NB4 (cell line): ENCODE data around the gene CEP170.
"Not testable (repeated sequence)": the region's sequence is repeated elsewhere in the genome, so short reads cannot be mapped to it uniquely, and the experiment has no call there.

Experiments
- MAX ChIP-seq: IDR thresholded peaks from 2 replicates; pipeline ENCODE4 v1.6.1; 2011; ENCODE audit warnings: low read depth, low read length
- POLR2A ChIP-seq: IDR thresholded peaks from 2 replicates; pipeline ENCODE4 v1.6.1; 2011; ENCODE audit warnings: mild to moderate bottlenecking; ENCODE audit not compliant: insufficient read length; ENCODE audit errors: extremely low read depth
- TF ChIP-seq, protein P1 (sequence below): IDR thresholded peaks from one replicate; pipeline ENCODE4 v1.5.1; 2012; ENCODE audit warnings: low read depth, low read length

DNA sequence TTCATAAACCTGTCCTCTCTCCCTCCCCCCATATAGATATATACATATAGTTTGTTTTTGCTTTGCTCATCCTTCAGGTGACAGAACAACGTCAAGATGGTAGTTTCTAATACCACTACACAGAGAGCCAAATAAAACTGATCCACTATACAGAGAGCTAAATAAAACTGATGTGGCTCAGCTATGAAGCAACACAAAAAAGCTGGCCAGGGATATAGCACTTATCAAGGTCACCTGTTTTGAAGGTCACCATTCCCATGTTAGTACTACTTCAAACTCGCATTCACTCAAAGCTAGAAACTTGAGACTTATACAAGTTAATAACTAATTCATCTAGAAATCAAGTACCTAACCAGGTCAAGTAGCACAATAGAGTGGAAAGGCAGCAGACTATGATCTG lies 61.8 kb downstream of the CEP170 start:
- TF ChIP-seq, protein P1, sequence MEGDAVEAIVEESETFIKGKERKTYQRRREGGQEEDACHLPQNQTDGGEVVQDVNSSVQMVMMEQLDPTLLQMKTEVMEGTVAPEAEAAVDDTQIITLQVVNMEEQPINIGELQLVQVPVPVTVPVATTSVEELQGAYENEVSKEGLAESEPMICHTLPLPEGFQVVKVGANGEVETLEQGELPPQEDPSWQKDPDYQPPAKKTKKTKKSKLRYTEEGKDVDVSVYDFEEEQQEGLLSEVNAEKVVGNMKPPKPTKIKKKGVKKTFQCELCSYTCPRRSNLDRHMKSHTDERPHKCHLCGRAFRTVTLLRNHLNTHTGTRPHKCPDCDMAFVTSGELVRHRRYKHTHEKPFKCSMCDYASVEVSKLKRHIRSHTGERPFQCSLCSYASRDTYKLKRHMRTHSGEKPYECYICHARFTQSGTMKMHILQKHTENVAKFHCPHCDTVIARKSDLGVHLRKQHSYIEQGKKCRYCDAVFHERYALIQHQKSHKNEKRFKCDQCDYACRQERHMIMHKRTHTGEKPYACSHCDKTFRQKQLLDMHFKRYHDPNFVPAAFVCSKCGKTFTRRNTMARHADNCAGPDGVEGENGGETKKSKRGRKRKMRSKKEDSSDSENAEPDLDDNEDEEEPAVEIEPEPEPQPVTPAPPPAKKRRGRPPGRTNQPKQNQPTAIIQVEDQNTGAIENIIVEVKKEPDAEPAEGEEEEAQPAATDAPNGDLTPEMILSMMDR, result not testable (repeated sequence)
- not testable (repeated sequence) for TF ChIP-seq POLR2A, MAX
